ENCODE measurements around the gene MANBA. TPM values are rescaled to one million over a fixed set of nuclear protein-coding genes. Genes with fewer than 3 reads are reported as not detected.

The MANBA gene
- polyA plus RNA-seq, 3 donors, result 80.8 to 94.4 (median 88.7) TPM

DNA sequence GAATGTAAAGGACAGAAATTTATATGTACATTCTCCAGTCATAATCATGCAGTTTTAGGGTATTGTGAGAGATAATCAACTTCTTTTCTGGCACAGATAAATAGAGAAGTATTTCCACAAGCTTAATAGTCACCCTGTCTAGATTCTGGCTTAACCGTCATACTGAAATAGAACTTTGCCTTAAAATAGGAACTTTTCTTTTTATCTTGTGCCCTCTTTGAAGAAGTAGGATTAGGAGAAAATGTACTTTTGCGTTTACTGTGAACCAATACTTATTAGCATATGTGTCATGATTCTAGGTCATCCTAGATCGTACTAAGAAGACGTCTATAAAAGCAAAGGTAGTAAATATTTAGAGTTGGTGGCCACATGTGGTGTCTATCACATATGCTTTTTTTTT is 164.2 kb downstream of the MANBA start:
- H3K36me3 Mint-ChIP-seq, result peaks cover 85 to 86% of the 10 kb centered on the region in 2 donors

DNA sequence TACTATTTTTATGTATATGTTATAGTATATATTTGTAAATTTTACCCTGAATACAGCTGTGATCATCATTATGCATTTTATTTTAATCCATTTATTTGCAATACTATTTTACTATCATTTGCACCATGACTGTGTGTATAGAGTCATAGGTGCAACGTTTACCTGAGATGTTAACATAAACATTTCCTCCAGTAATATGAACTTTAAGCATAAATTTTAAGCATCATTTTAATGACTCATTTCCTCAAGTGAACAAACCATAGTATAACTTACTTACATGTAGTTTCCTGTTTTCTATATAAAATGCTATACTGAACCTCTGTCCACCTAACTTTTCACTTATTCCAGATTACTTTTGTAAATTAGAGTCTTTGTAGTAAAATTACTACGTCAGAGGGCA is 166.8 kb downstream of the MANBA start:
- no peak for DNase-seq
- no peak overlapping the region for H3K4me3 ChIP-seq (replicated peaks in 1 of 3; ENCODE audit: low read depth in 2 of 3, low read length in 3 of 3)
- H3K27ac ChIP-seq (ENCODE audit: low read depth in 1 of 2, low read length in 2 of 2), result no peak overlapping the region
- H2AFZ ChIP-seq (ENCODE audit: insufficient read depth, low read depth, low read length, poor library complexity, severe bottlenecking), result no peak overlapping the region
- H3K4me1 ChIP-seq (ENCODE audit: control insufficient read depth in 1 of 2, insufficient read depth in 2 of 2, low read length in 2 of 2), result peaks cover 6 to 22% of the 10 kb centered on the region in 2 donors
- peaks cover 20% of the 10 kb centered on the region for H4K20me1 ChIP-seq (ENCODE audit: insufficient read depth, low read length)
- H3K27me3 ChIP-seq (ENCODE audit: control insufficient read depth in 2 of 2, insufficient read depth in 2 of 2, low read length in 2 of 2), result no peaks in the 10 kb centered on the region
- H3K79me2 ChIP-seq (ENCODE audit: insufficient read depth, low read length), result no peaks in the 10 kb centered on the region
- H3K4me2 ChIP-seq (replicated peaks; ENCODE audit: extremely low read depth, low read length, poor library complexity, severe bottlenecking), result no peak overlapping the region
- no CpG with 5 or more reads among the region's 2 CpGs for WGBS (ENCODE audit: insufficient coverage)
- TF ChIP-seq, protein P1, sequence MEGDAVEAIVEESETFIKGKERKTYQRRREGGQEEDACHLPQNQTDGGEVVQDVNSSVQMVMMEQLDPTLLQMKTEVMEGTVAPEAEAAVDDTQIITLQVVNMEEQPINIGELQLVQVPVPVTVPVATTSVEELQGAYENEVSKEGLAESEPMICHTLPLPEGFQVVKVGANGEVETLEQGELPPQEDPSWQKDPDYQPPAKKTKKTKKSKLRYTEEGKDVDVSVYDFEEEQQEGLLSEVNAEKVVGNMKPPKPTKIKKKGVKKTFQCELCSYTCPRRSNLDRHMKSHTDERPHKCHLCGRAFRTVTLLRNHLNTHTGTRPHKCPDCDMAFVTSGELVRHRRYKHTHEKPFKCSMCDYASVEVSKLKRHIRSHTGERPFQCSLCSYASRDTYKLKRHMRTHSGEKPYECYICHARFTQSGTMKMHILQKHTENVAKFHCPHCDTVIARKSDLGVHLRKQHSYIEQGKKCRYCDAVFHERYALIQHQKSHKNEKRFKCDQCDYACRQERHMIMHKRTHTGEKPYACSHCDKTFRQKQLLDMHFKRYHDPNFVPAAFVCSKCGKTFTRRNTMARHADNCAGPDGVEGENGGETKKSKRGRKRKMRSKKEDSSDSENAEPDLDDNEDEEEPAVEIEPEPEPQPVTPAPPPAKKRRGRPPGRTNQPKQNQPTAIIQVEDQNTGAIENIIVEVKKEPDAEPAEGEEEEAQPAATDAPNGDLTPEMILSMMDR (IDR thresholded peaks at IDR 0.05), result no peak
- peaks cover 19% of the 10 kb centered on the region for H3K4me1 Mint-ChIP-seq
- H3K36me3 ChIP-seq (replicated peaks in 1 of 2; ENCODE audit: control insufficient read depth in 1 of 2, insufficient read depth in 2 of 2, low read length in 2 of 2), result peaks cover 68 to 81% of the 10 kb centered on the region in 2 donors
- no peaks in the 10 kb centered on the region for H3K27me3 Mint-ChIP-seq (ENCODE audit: low read depth in 3 of 3)
- H3K36me3 Mint-ChIP-seq, result peaks cover 84 to 86% of the 10 kb centered on the region in 2 donors
- H3K27ac Mint-ChIP-seq, result no peak overlapping the region
- no peaks in the 10 kb centered on the region for H3K9me3 ChIP-seq (replicated peaks in 1 of 2; ENCODE audit: control insufficient read depth in 1 of 2, insufficient read depth in 1 of 2, low read length in 2 of 2)
- H3K4me3 Mint-ChIP-seq, result no peak overlapping the region
- intact Hi-C loops (cut with micrococcal nuclease), result no loop called here
- H3K9ac ChIP-seq (ENCODE audit: insufficient read depth, low read length, poor library complexity, severe bottlenecking), result no peak overlapping the region
- peaks cover 0 to 4% (median 2%) of the 10 kb centered on the region in 7 donors for H3K9me3 Mint-ChIP-seq

More for the DNA sequence above, 164.2 kb downstream of the MANBA start:
- no peak overlapping the region for H3K27ac ChIP-seq (ENCODE audit: low read depth in 1 of 2, low read length in 2 of 2)
- no peak overlapping the region for H3K4me3 ChIP-seq (replicated peaks in 1 of 3; ENCODE audit: low read depth in 2 of 3, low read length in 3 of 3)
- DNase-seq, result no peak
- Mint-ChIP-seq H3K9me3 (no peaks in the 10 kb centered on the region), H3K4me1 (peaks cover 18% of the 10 kb centered on the region), H3K27ac (no peak overlapping the region), H3K27me3 (ENCODE audit: low read depth in 3 of 3) (no peaks in the 10 kb centered on the region), H3K4me3 (no peak overlapping the region)
- H3K9me3 ChIP-seq (replicated peaks in 1 of 2; ENCODE audit: control insufficient read depth in 1 of 2, insufficient read depth in 1 of 2, low read length in 2 of 2), result no peaks in the 10 kb centered on the region
- H3K79me2 ChIP-seq (ENCODE audit: insufficient read depth, low read length), result no peaks in the 10 kb centered on the region
- H3K36me3 ChIP-seq (replicated peaks in 1 of 2; ENCODE audit: control insufficient read depth in 1 of 2, insufficient read depth in 2 of 2, low read length in 2 of 2), result peaks cover 79 to 81% of the 10 kb centered on the region in 2 donors
- WGBS (ENCODE audit: insufficient coverage), result 100% methylated on average over 1 of the region's 4 CpGs
- no peaks in the 10 kb centered on the region for H3K27me3 ChIP-seq (ENCODE audit: control insufficient read depth in 2 of 2, insufficient read depth in 2 of 2, low read length in 2 of 2)
- intact Hi-C loops (cut with micrococcal nuclease), result no loop called here
- no peak overlapping the region for H3K4me2 ChIP-seq (replicated peaks; ENCODE audit: extremely low read depth, low read length, poor library complexity, severe bottlenecking)
- peaks cover 6 to 20% of the 10 kb centered on the region in 2 donors for H3K4me1 ChIP-seq (ENCODE audit: control insufficient read depth in 1 of 2, insufficient read depth in 2 of 2, low read length in 2 of 2)
- TF ChIP-seq, protein P1 (IDR thresholded peaks at IDR 0.05), result no peak
- no peak overlapping the region for H2AFZ ChIP-seq (ENCODE audit: insufficient read depth, low read depth, low read length, poor library complexity, severe bottlenecking)
- peaks cover 13% of the 10 kb centered on the region for H4K20me1 ChIP-seq (ENCODE audit: insufficient read depth, low read length)
- no peak overlapping the region for H3K9ac ChIP-seq (ENCODE audit: insufficient read depth, low read length, poor library complexity, severe bottlenecking)
